Activated T-cell treated with anti-CD3 and anti-CD28 coated beads, Interleukin-2, amount 50 U/mL, for 1 hour (primary cell): ENCODE measurements around the gene GPRIN1.
"Not testable (repeated sequence)": the region's sequence is repeated elsewhere in the genome, so short reads cannot be mapped to it uniquely, and the experiment has no call there.

Experiments
- DNase-seq: peaks from one replicate; pipeline ENCODE4 v3.0.0-alpha.2; 2020

Gene GPRIN1

GRCh38 chr5:176564002-176564401 is 46.0 kb downstream of the GPRIN1 start:
- DNase-seq = no peak

GRCh38 chr5:176562189-176562588 is 47.8 kb downstream of the GPRIN1 start:
- DNase-seq = no peak

GRCh38 chr5:176561259-176561658 is 48.7 kb downstream of the GPRIN1 start:
- DNase-seq = no peak

GRCh38 chr5:176560364-176560763 is 49.6 kb downstream of the GPRIN1 start:
- no peak for DNase-seq

- DNase-seq = no peak
These were observed 50.3 kb downstream of the GPRIN1 start for GRCh38 chr5:176559683-176560082.

DNA sequence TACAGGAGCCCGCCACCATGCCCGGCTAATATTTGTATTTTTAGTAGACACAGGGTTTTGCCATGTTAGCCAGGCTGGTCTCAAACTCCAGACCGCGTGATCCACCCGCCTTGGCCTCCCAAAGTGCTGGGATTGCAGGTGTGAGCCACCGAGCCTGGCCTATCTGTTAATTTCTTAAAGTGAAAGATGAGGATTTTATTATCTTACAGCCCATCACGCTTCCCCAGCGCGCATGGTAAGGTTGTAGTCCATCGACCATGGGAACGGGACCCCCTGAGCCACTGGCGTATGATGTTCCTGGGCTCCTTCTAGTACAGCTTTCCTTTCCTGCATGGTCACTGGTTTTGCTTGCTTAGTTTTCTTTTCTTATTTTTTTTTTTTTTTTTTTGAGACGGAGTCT is 52.1 kb downstream of the GPRIN1 start:
- DNase-seq = no peak

GRCh38 chr5:176553260-176554085 is 56.5 kb downstream of the GPRIN1 start:
- no peak for DNase-seq

DNA sequence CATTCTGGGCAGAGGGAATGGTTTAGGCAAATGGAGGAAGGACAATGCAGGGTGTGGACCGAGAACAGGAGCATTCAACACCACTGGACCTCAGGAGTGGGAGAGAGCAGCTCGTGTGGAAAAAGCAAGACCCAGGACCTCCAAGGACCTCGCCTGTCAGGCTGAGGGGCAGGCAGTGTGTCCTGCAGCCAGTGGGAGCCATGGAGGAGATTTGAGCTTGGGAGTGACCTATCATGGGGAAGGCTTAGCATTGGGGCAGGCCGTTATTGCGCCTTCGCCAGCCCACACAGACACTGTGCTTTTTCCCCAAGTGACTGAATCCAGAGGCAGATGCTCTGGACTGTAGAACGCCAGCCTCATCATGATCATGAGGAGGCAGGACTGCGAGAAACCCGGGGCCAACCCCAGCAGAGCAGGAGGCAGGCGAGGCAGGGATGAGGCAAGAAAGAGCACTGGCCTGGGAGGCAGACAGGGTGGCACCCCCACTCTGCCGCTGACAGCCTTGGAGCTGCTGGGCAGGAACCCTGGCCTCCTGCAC is 57.6 kb downstream of the GPRIN1 start:
- no peak for DNase-seq

GRCh38 chr5:176550937-176551336 is 59.0 kb downstream of the GPRIN1 start:
- not testable (repeated sequence) for DNase-seq

DNA sequence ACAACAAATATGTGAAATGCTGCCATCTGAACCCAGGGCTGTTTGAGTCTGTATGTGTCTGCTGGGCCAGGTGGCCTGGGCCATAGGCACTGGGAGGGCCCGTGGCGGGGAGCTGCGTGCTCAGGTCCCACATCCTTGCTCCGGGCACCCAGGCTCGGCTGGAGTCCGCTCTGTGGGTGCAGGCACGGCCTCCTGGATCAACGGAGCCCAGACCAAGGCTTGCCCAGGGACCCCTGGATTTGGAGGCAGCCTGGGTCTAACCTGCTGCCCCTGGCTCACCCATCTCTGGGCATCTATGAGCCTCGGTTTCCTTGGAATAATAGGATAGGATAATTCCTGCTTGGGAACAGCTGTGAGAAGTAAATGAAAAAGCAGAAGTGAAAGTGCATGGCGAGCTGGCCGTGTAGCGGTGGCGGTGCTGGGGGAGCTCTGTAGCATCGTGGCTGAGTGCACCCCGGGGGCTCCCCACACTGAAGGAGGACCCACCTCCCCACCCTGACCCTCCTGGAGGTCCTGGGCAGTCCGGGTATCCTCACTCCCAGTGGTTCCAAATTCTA is 59.6 kb downstream of the GPRIN1 start:
- no peak for DNase-seq

GRCh38 chr5:176549871-176550270 is 60.1 kb downstream of the GPRIN1 start:
- no peak for DNase-seq

DNA sequence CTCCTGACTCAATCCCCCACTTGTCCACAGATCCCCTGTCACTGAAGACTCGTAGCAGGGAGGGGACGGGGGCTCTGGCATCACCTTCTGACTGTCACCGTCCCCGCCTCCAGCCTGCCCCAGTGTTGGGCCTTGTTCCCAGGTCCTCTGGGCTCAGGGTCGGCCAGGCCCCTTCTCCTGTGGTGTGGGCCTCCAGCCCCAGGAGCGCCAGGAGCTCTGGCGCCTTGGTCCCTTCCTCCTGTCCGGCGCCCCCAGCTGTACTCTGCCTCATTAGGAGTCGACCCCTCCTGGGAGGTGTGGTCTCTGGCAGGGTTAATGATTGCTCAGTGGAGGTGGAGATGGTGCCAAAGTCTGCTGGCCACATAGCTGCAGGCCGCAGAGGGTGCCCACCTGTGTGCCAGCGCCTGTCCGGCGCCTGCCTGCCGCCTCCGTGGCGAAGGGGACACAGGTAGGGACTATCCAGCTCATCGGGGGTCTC is 61.0 kb downstream of the GPRIN1 start, which contains the start of gene CDHR2:
Gene CDHR2, plus strand, starts transcription at position 376 of the 478 bp plus-strand sequence. CDS start 16,011 bp downstream, outside the sequence.
- no peak for DNase-seq

DNA sequence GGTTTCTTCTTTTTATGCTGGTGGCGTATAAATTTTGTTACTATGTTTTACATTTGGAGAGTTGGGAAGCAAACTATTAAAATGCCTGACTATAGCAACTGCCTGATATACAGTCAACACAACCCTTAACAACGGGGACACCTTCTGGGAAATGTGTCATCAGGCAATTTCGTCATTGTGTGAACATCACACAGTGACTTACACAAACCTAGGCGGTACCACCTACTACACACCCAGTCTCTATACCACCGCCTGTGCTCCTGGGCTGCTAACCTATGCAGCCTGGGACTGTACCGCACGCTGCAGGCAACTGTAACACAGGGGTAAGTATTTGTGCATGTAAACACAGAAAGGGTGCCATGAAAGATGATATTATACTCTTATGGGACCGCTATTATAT is 62.2 kb downstream of the GPRIN1 start:
- no peak for DNase-seq
